H9 (cell line): ENCODE measurements around the gene DHRSX. TPM values are rescaled to one million over a fixed set of nuclear protein-coding genes. Genes with fewer than 3 reads are reported as not detected.

Source experiments
- DNase-seq: peaks from one replicate; pipeline ENCODE4 v3.0.0-alpha.2; 2017
- H2AFZ ChIP-seq: one replicate; pipeline ENCODE4 v1.6.1; 2013; ENCODE audit warnings: mild to moderate bottlenecking, low read length, control low read depth, moderate library complexity
- H2AK5ac ChIP-seq: 2 replicates; pipeline ENCODE4 v1.6.1; 2013; ENCODE audit warnings: low read length, control low read depth, mixed read lengths; ENCODE audit not compliant: insufficient read length
- H2BK120ac ChIP-seq: one replicate; pipeline ENCODE4 v1.6.1; 2013; ENCODE audit warnings: low read depth, mild to moderate bottlenecking, low read length, control low read depth, inconsistent platforms; ENCODE audit not compliant: poor library complexity, severe bottlenecking
- H2BK12ac ChIP-seq: 2 replicates; pipeline ENCODE4 v1.6.1; 2013; ENCODE audit warnings: low read length, control low read depth, mixed read lengths, low read depth; ENCODE audit not compliant: insufficient read length
- H2BK15ac ChIP-seq: 2 replicates; pipeline ENCODE4 v1.6.1; 2013; ENCODE audit warnings: low read depth, low read length, control low read depth
- H2BK20ac ChIP-seq: one replicate; pipeline ENCODE4 v1.6.1; 2013; ENCODE audit warnings: low read depth, mild to moderate bottlenecking, low read length, control low read depth, inconsistent platforms; ENCODE audit not compliant: poor library complexity, severe bottlenecking
- H2BK5ac ChIP-seq: 2 replicates; pipeline ENCODE4 v1.6.1; 2013; ENCODE audit warnings: low read length, control low read depth, mixed read lengths; ENCODE audit not compliant: insufficient read length
- H3K14ac ChIP-seq: 2 replicates; pipeline ENCODE4 v1.6.1; 2013; ENCODE audit warnings: low read length, control low read depth; ENCODE audit not compliant: insufficient read depth
- H3K18ac ChIP-seq: 2 replicates; pipeline ENCODE4 v1.6.1; 2013; ENCODE audit warnings: low read depth, mild to moderate bottlenecking, mixed read lengths, low read length, control low read depth; ENCODE audit not compliant: insufficient read length
- H3K23ac ChIP-seq: 2 replicates; pipeline ENCODE4 v1.6.1; 2013; ENCODE audit warnings: low read length, control low read depth, mixed read lengths, low read depth; ENCODE audit not compliant: insufficient read length
- H3K23me2 ChIP-seq: 2 replicates; pipeline ENCODE4 v1.6.1; 2013; ENCODE audit warnings: low read depth, mild to moderate bottlenecking, mixed read lengths, low read length, control low read depth; ENCODE audit not compliant: insufficient read length, poor library complexity, severe bottlenecking
- H3K27ac ChIP-seq: 2 replicates; pipeline ENCODE4 v1.5.1; 2013; ENCODE audit warnings: low read length, control low read depth, mixed read lengths, low read depth; ENCODE audit not compliant: insufficient read length
- H3K27me3 ChIP-seq: 2 replicates; pipeline ENCODE4 v1.6.1; 2013; ENCODE audit warnings: low read length, control low read depth, inconsistent platforms; ENCODE audit not compliant: insufficient read depth
- H3K4ac ChIP-seq: 2 replicates; pipeline ENCODE4 v1.6.1; 2013; ENCODE audit warnings: low read depth, mild to moderate bottlenecking, control low read depth, inconsistent platforms, low read length, moderate library complexity
- H3K4me1 ChIP-seq: 2 replicates; pipeline ENCODE4 v1.6.1; 2013; ENCODE audit warnings: low read length, control low read depth, inconsistent platforms; ENCODE audit not compliant: insufficient read depth
- H3K4me2 ChIP-seq: 2 replicates; pipeline ENCODE4 v1.6.1; 2013; ENCODE audit warnings: low read length, control low read depth, mixed read lengths; ENCODE audit not compliant: insufficient read length, insufficient read depth
- H3K56ac ChIP-seq: 2 replicates; pipeline ENCODE4 v1.6.1; 2013; ENCODE audit warnings: low read depth, mild to moderate bottlenecking, mixed read lengths, low read length, control low read depth; ENCODE audit not compliant: insufficient read length
- H3K79me1 ChIP-seq: 2 replicates; pipeline ENCODE4 v1.6.1; 2013; ENCODE audit warnings: low read depth, mild to moderate bottlenecking, moderate library complexity, low read length, control low read depth, inconsistent platforms; ENCODE audit not compliant: insufficient read depth, poor library complexity, severe bottlenecking
- H3K79me2 ChIP-seq: 2 replicates; pipeline ENCODE4 v1.6.1; 2013; ENCODE audit warnings: low read length, control low read depth, inconsistent platforms; ENCODE audit not compliant: insufficient read depth
- H3K9ac ChIP-seq: 2 replicates; pipeline ENCODE4 v1.6.1; 2013; ENCODE audit warnings: low read length, control low read depth, mixed read lengths; ENCODE audit not compliant: insufficient read length; ENCODE audit errors: extremely low read depth
- H3K9me3 ChIP-seq: one replicate; pipeline ENCODE4 v1.6.1; 2013; ENCODE audit warnings: low read depth, low read length, inconsistent platforms; ENCODE audit not compliant: control insufficient read depth
- H3T11ph ChIP-seq: one replicate; pipeline ENCODE4 v1.6.1; 2013; ENCODE audit warnings: mild to moderate bottlenecking, low read length, control low read depth, inconsistent platforms
- H4K20me1 ChIP-seq: one replicate; pipeline ENCODE4 v1.6.1; 2013; ENCODE audit not compliant: control insufficient read depth, insufficient read length, insufficient read depth
- H4K5ac ChIP-seq: 2 replicates; pipeline ENCODE4 v1.6.1; 2013; ENCODE audit warnings: low read depth, mild to moderate bottlenecking, mixed read lengths, low read length, control low read depth; ENCODE audit not compliant: insufficient read length
- H4K8ac ChIP-seq: replicated peaks from 2 replicates; pipeline ENCODE4 v1.6.1; 2013; ENCODE audit warnings: low read length, control low read depth, mixed read lengths, low read depth; ENCODE audit not compliant: insufficient read length
- H4K91ac ChIP-seq: 2 replicates; pipeline ENCODE4 v1.6.1; 2013; ENCODE audit warnings: low read depth, mild to moderate bottlenecking, moderate library complexity, mixed read lengths, low read length, control low read depth; ENCODE audit not compliant: insufficient read length
- H3K27ac Mint-ChIP-seq, 3 experiments: 2 replicates in 2 of 3; 3 replicates in 1 of 3; pipeline ENCODE4 v1.8.0; 2020 to 2021; ENCODE audit warnings: mixed read lengths in 3 of 3, mild to moderate bottlenecking in 1 of 3, moderate library complexity in 1 of 3
- H3K27me3 Mint-ChIP-seq: 2 replicates; pipeline ENCODE4 v1.8.0; 2021; ENCODE audit warnings: low read depth, mild to moderate bottlenecking, moderate library complexity, mixed read lengths
- H3K36me3 Mint-ChIP-seq, 3 experiments: 2 replicates in 2 of 3; 3 replicates in 1 of 3; pipeline ENCODE4 v1.8.0; 2020 to 2021; ENCODE audit warnings: low read depth in 3 of 3, mixed read lengths in 3 of 3; ENCODE audit not compliant: insufficient read depth in 1 of 3
- H3K4me1 Mint-ChIP-seq, 2 experiments: 2 replicates each; pipeline ENCODE4 v1.8.0; 2020; ENCODE audit warnings: mixed read lengths in 2 of 2
- H3K4me3 Mint-ChIP-seq, 2 experiments: 2 replicates in 1 of 2; 3 replicates in 1 of 2; pipeline ENCODE4 v1.8.0; 2020 to 2021; ENCODE audit warnings: mild to moderate bottlenecking in 2 of 2, mixed read lengths in 2 of 2, moderate library complexity in 1 of 2
- H3K9me3 Mint-ChIP-seq, 2 experiments: 2 replicates in 1 of 2; 3 replicates in 1 of 2; pipeline ENCODE4 v1.8.0; 2020; ENCODE audit warnings: mild to moderate bottlenecking in 2 of 2, mixed read lengths in 2 of 2, moderate library complexity in 1 of 2
- CTCF ChIP-seq: fragments of 200-600 bp; sonication (generic); conservative IDR thresholded peaks from 3 replicates; pipeline ENCODE4 v1.8.0; 2021; ENCODE audit warnings: antibody characterized with exemption, mild to moderate bottlenecking
- WGBS: extraction: QIAGEN DNeasy Blood & Tissue Kit; methylation state at CpG from one replicate; pipeline ENCODE4 v1.1.7; 2013; ENCODE audit warnings: missing lambda C conversion rate, low lambda C conversion rate, mixed read lengths; ENCODE audit not compliant: insufficient read length; ENCODE audit errors: extremely low coverage; 5-methylcytosine and 5-hydroxymethylcytosine counted together
- total RNA-seq: library from RNA; stranded (reverse); gene quantifications from 2 replicates; pipeline ENCODE4 v1.2.1, GENCODE V29; 2021

DHRSX gene
- total RNA-seq, 1 experiment from 2014 or later, result 44.0 TPM

GRCh38 chrX:2282490-2283090 is 218.2 kb downstream of the DHRSX start:
- Mint-ChIP-seq H3K4me1 (peaks cover 0 to 7% of the 10 kb centered on the region in 2 experiments; a peak in 1 of 4 replicates), H3K36me3 (peaks cover 35 to 42% (median 38%) of the 10 kb centered on the region in 3 experiments), H3K27ac (no peak overlapping the region), H3K27me3 (peaks cover 1% of the 10 kb centered on the region), H3K9me3 (peaks cover 29 to 30% of the 10 kb centered on the region in 2 experiments), H3K4me3 (no peak overlapping the region)
- Histone ChIP-seq H3K79me2 (no peaks in the 10 kb centered on the region), H3T11ph (no peak overlapping the region), H2BK12ac (no peak overlapping the region), H4K5ac (no peak overlapping the region), H2BK20ac (no peak overlapping the region), H3K27me3 (no peaks in the 10 kb centered on the region), H3K4ac (no peak overlapping the region), H3K23ac (no peak overlapping the region), H4K8ac (no peak overlapping the region), H3K9ac (no peak overlapping the region), H3K4me2 (no peak overlapping the region), H2BK5ac (no peak overlapping the region), H3K4me1 (no peaks in the 10 kb centered on the region), H3K79me1 (no peaks in the 10 kb centered on the region), H2AK5ac (no peak overlapping the region), H3K18ac (no peak overlapping the region), H3K14ac (no peak overlapping the region), H3K27ac (no peak overlapping the region), H4K91ac (no peak overlapping the region), H4K20me1 (no peaks in the 10 kb centered on the region), H2BK15ac (no peak overlapping the region), H2BK120ac (no peak overlapping the region), H3K23me2 (no peaks in the 10 kb centered on the region), H2AFZ (no peak overlapping the region), H3K56ac (no peak overlapping the region), H3K9me3 (peaks cover 14% of the 10 kb centered on the region)
- WGBS, result no CpG with 5 or more reads among the region's 5 CpGs
- no peak for DNase-seq
- no peak for TF ChIP-seq CTCF
